Adipocyte (in vitro differentiated cells): ENCODE data around the gene ADISSP.

Experiments used
- DNase-seq: peaks from one replicate; pipeline ENCODE4 v3.0.0-alpha.2; 2015; ENCODE audit warnings: low read depth
- H3K27me3 ChIP-seq: replicated peaks from 2 replicates; pipeline ENCODE4 v1.7.0; 2013; ENCODE audit warnings: mild to moderate bottlenecking, low read length, moderate library complexity; ENCODE audit not compliant: control insufficient read depth, insufficient read depth
- H3K36me3 ChIP-seq: 2 replicates; pipeline ENCODE4 v1.7.0; 2013; ENCODE audit warnings: low read length, mild to moderate bottlenecking, moderate library complexity; ENCODE audit not compliant: control insufficient read depth, insufficient read depth, severe bottlenecking
- H3K4me1 ChIP-seq: 2 replicates; pipeline ENCODE4 v1.7.0; 2013; ENCODE audit warnings: mild to moderate bottlenecking, low read length, moderate library complexity; ENCODE audit not compliant: control insufficient read depth, insufficient read depth
- H3K4me3 ChIP-seq: 2 replicates; pipeline ENCODE4 v1.7.0; 2013; ENCODE audit warnings: mild to moderate bottlenecking, low read length, moderate library complexity
- H3K9ac ChIP-seq: 2 replicates; pipeline ENCODE4 v1.7.0; 2013; ENCODE audit warnings: mild to moderate bottlenecking, low read length, moderate library complexity
- H3K9me3 ChIP-seq: 2 replicates; pipeline ENCODE4 v1.7.0; 2013; ENCODE audit warnings: mild to moderate bottlenecking, low read length, moderate library complexity; ENCODE audit not compliant: control insufficient read depth

Gene ADISSP

DNA sequence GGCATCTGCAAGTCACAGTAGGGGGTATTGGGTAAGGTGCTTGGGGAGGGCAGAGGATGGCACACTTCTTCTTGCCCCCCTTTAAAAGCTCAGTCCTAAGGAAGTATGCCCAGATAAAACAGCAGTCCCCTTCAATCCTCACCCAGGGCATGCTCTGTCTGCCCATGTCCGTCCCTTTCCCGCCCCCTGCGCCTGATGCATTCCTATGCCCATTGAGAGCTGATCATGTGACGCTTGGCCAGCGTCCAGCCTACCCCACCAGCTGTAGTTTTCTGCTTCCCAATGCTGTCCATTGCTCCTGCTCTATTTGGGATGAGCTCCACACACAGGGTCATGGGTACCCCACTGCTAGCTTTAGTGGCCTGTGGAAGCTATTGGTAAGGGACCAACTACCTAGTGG, 63.5 kb downstream of the ADISSP start:
- Histone ChIP-seq H3K9ac (no peak overlapping the region), H3K36me3 (no peaks in the 10 kb centered on the region), H3K27me3 (peaks cover 12% of the 10 kb centered on the region), H3K4me3 (no peak overlapping the region), H3K4me1 (peaks cover 6% of the 10 kb centered on the region), H3K9me3 (no peaks in the 10 kb centered on the region)
- DNase-seq, result no peak
